Stimulated activated naive CD4-positive, alpha-beta T cell treated with Interleukin-2 at 50 U/mL for 16 hours (primary cell): ENCODE data around the gene SLC37A1.
A peak's percentile ranks its signal among the peaks of the same experiment; 100 is the strongest.

Source experiments
- DNase-seq: peaks from one replicate; lab custom pipeline; 2025; lab: John Stamatoyannopoulos, UW

Gene SLC37A1

GRCh38 chr21:42527489-42528158 lies 14.0 kb downstream of the SLC37A1 start:
- DNase-seq = peak; percentile 35

- peak; percentile 13 for DNase-seq
Observed at GRCh38 chr21:42530167-42530518, 16.5 kb downstream of the SLC37A1 start.

DNA sequence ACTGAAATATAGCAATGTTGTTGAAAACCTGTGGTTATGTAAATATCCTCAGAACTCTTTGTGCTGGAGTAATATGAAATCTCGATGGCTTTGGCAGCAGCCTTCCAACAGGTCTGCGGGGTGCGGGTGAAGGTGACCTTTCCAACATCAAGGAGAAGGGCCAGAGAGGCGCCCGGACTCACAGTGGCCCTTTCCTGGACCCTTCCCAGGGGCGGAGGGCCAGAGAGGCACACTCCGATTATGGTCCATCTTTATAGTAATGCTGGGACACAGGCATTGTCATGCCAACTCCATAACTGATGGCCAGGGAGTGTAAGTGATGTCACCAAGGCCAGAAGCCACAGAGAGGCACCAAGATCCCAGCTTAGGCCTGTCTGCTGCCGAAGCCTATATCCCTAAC lies 18.1 kb downstream of the SLC37A1 start:
- no peak for DNase-seq

- no peak for DNase-seq
Observed at GRCh38 chr21:42532466-42533181, 19.0 kb downstream of the SLC37A1 start.

DNA sequence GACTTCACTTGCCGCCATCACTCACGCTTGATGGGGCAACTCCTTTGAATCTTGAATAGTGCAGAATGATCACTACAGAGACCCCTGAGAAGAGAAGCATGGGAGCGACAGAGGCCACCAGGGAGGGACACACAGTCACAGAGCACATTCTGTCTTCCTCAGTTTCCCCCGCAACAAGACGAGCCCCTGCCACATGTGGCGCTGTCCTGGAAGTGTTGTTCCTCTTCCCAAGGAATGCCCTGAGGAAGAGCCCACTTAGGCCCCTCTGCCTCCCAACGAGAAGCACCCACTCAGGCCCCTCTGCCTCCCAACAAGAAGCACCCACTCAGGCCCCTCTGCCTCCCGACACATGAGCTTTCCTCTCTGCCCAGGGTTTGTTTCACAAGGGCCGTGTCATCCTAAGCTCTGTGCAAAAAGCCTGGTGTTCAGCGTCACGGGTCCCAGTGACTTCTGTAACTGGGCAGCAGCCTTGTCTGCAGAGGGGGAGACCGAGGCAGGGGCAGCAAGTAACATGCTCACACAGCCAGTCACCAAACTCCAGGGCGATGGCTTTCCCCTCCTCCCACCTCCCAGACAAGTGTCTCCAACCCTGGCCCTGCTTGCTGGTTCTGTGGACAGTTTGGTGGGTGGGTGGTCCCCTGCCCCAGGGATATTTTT lies 19.8 kb downstream of the SLC37A1 start:
- DNase-seq = no peak

GRCh38 chr21:42533963-42534355 lies 20.3 kb downstream of the SLC37A1 start:
- no peak for DNase-seq

- DNase-seq = no peak
Observed at GRCh38 chr21:42534421-42535378, 21.0 kb downstream of the SLC37A1 start.

DNA sequence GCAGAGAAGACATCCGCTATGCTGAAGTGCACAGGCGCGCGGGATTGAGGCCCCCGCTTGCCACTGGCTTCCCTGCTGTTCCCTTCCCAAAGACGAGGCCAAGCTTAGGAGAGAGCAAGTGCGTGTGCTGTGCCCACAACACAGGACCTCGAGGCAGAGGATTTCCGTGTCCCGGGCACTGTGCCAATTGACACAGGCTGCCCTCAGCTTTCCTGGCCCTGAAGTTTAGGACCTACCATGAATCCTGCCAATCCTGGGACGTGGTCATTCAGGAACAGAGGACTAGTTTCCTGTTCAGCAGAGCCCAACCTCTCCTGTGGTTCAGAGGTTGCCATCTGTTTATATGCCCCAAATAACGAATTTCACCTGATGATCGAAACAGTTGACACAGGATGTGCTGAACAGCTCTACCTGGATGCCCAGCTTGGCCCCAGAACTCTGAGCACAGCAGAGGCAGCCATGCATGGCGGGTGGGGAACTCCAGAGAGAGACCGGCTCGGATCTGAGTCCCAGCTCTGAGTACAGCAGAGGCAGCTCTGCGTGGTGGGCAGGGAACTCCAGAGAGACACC lies 22.0 kb downstream of the SLC37A1 start:
- DNase-seq = no peak

- DNase-seq = no peak
Observed at GRCh38 chr21:42536601-42537000, 22.9 kb downstream of the SLC37A1 start.

- DNase-seq = no peak
Observed at GRCh38 chr21:42537106-42537742, 23.6 kb downstream of the SLC37A1 start.

DNA sequence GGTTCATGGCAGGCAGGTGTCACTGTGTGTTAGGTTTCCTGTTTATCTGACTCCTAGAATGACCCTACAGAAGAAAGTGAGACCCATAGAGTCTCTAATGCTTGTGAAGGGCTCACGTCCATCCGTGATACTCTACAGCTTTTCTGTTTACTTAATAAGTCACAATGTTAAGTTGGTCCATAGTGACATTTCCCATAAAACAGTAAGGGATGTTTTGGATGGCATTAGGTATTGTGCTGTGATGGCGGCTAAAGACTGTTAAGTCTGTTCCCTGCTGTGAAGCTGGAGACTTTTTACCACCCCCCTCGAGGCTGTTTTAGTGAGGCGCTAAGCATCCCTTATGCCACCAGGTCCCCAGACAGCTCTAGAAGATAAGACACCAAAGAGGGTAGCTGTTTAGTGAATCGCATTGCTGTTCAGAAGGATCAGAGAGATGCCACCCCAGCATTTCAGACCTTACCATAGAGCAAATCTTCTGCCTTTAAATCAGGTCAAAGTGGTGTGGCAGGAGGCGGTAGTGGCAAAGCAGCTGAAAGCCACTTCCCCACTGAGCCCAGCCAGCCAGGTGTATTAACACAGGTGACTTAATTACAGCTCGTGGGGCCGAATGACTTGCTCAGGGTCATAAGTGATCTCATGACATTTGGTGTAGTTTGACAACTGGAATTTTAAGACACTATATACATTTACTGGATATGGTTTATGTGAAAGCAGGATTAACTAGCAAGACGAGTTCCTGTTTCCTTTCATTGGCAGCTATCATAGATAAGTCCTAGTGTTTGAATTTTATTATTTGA lies 25.0 kb downstream of the SLC37A1 start:
- no peak for DNase-seq

DNA sequence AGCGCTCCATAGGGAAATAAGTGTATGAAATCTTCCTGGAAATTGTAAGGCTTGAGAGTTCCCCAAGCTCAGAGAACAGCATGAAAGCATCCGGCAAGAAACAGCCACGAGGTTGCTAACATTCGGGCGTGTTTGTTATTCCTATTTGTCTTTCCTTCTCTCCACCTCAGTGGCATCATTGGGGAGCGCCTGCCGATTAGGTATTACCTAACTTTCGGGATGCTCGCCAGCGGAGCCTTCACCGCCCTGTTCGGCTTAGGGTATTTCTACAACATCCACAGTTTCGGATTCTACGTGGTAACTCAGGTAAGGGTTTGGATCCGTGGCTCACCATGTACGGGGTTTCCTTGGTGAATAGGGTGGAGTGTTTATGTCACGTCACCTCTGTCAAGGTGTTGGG lies 25.7 kb downstream of the SLC37A1 start:
- DNase-seq = no peak

GRCh38 chr21:42539931-42540343 lies 26.3 kb downstream of the SLC37A1 start:
- no peak for DNase-seq

DNA sequence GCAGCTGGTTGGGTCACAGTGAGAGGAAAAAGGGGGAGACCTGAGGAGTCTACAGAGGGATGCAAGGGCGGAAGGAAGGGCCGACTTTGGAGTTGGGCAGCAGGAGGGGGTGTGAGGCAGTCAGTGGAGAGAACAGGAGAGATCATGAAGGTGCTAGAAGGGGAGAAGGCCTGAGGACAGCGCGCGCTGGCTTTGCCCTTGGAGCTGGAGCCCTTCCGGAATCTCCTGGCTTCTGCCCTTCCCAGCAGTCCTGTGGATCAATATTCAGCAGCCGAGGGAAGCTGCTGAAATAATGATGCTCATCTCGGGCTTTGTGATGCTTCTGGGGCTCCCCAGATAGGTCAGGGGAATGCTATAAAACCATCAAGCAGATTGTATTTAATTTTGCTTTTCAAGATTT lies 26.7 kb downstream of the SLC37A1 start:
- no peak for DNase-seq

DNA sequence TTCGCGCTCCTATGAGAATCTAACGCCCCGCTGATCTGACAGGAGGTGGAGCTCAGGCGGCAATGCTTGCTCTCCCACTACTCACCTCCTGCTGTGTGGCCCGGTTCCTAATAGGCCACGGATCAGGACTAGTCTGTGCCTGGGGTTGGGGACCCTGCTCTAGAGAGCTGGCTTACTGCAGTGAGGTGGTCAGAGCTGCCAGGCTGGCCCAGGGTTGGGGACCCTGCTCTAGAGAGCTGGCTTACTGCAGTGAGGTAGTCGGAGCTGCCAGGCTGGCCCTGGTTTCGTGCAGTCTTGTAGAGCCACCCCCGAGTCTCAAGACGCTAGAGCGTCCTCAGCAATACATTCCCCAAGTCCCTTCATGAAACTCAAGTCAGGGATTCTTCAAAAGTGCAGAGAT lies 27.5 kb downstream of the SLC37A1 start:
- DNase-seq = no peak

- no peak for DNase-seq
Observed at GRCh38 chr21:42541618-42542017, 28.0 kb downstream of the SLC37A1 start.

DNA sequence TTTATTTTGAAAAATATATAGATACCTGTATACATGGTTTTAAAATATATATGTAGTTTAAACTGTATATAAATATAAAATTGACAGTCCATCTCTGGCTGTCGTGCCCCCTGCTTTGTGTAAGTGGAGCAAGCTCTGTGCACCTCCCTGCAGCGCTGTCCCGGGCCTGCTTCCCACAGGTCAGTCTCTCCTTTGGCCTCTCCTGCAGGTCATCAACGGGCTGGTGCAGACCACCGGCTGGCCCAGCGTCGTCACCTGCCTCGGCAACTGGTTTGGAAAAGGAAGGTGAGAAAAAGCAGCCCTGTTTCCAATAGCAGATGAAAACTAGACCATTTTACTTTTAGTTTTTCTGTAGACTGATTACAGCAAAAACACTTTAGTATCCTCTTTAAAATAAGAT lies 28.5 kb downstream of the SLC37A1 start:
- DNase-seq = no peak

DNA sequence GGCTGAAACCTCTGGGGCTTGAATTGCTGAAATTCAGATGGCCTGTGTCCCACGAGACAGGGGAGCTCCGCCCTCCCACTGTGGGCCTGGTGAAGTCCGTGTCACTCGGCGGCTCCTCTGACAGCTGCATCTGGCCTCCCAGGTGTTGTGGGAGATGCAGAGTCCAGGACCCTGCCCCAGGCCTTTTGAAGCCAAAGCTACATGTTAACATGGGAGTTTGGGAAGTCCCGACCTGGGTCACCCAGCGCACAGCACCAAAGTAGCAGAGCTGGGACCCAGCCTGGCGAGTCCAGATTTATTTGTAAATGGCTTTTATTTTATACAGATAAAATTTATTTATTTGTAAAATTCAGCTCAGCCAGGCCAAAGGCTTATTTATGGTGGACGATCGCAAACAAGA lies 28.9 kb downstream of the SLC37A1 start:
- DNase-seq = no peak

DNA sequence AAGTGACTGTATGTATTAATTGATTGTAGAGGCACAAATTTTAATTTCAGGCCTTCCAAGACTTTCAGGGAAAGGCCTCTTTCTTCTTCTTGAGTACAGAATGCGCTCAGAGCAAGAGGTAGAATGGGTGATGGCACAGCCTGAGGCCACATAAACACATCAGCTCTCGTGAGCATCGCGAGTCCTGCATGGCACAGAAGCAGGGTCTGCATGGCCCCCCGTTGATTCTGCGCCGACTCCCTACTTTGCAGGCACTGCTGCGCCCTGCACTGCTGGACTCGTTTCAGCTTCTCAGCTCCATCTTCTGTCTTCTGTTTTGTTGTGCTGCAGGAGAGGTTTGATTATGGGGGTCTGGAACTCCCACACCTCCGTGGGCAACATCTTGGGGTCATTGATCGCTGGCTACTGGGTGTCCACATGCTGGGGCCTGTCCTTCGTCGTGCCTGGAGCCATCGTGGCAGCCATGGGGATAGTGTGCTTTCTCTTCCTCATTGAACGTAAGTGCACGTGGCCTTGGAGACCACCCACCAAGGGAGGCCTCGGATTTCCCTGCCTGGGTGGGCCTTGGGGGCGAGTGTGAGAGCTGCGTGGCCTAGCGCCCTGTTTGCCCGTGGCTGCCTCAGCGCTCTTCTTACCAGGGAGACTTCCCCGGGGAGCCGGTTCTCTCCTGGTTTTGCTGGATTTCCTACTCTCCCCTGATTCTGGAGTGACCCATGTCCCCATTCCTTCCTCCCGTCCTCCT lies 29.6 kb downstream of the SLC37A1 start:
- no peak for DNase-seq

GRCh38 chr21:42544544-42544943 lies 30.9 kb downstream of the SLC37A1 start:
- DNase-seq = no peak
